NCI-H146 (cell line): ENCODE data around the gene TENT4B.

ENCODE experiments used
- DNase-seq: peaks from one replicate; lab custom pipeline; 2025; lab: John Stamatoyannopoulos, UW

The TENT4B gene

DNA sequence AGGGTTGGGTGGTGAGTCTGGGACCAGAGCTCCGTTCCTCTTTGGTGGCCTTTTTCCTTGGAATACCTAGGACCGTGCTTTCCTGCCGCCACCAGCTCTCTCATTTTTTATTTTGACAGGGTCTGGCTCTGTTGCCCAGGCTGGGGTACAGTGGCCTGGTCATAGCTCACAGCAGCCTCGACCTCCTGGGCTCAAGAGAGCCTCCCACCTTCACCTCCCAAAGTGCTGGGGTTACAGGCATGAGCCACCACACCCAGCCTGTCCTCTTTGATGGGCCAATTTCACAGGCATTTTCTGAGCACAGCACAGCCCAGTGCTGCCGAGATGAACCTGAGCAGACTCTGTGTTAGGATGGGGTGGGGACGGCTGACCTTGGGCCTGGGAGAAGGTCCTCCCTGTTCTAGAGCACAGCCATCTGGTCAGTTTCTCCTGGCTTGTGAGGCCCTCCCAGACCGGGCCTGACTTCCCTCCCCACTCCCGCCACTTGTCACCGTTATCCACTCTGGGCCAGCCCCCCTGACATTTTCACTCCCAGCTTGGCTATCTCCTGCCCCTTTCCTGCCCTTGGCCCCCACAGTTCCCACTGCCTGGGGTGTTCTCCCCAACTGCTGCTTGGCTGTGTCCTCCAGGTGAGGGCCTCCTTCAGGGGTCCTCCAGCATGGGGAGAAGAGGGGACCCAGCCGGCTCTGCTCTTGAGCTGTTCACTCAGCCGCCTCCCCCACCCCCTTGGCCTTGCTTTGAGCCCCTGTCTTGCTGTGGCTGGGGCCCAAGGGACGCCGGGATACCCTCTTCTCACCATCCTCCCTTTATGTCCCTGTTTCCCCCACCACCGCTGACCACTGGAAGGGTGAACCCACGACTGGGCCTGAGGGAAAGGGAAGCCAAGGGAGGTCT, 118.3 kb downstream of the TENT4B start:
- DNase-seq, result no peak

DNA sequence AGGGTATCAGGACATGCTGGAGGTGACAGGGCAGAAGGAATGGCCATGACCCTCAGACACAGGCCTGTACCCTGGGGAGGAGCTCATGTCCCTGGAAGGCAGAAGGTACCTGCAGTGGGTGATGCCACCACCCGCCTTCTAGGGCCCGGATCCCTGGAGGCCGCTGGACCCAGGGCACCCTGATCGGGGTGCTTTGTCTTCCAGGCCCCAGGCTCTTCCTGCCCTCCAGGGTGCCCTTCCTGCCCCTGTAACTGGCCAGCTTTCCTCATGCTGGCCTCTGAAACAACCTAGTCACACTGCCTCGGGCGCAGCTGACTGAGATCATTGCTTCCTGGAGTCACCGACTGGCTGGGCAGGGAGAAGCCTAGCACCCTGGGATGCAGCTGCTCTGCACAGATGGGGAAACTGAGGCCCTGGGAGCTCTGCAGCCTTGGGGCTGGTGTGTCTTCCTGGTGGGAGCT, 119.0 kb downstream of the TENT4B start:
- DNase-seq, result no peak

DNA sequence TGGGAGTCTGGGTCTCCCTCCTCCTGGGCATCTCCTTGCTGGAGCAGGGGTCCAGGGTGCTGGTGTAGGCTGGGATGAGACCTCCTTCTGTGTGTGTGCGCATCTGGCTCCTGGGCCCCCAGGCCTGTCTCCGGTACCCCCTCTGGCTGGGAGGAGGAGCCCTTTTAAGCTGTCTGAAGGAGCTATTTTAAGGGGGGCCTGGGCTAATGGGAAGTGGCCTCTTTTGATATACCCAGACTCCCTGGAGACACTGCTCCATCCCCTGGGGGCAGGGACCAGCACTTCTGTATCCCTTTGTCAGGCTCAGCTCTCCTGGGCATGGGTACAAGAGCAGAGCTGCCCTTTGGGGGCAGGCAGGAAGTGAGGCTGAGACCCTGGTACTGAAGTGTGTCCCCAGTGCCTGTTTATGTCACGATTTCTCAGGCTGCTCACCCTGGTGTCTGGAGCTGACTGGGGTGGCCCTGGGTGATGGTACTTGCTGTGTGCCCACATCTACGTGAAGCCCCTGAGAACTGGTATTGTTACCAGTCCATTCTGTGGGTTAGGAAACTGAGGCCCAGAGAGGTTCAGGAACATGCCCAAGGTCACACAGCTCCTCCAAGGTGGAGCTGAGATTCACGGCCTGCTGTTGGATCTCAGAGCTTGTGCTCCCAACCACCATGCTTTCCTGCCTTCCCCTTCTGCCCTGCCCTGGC, 119.7 kb downstream of the TENT4B start:
- no peak for DNase-seq

DNA sequence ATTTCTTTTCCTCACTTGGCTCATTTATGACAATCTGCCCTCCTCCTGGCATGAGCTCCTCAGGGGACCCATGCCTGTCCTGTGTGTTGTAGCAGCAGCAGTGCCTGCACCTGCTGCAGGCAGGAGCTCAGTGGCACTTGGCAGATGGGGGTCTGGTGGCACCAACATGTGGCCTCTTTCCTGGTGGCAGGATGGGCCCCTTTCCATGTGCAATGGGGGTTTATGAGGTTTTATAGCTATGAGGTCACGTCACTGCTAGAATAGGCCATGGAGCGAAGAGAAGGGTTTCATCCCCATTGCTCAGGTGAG, 120.2 kb downstream of the TENT4B start:
- DNase-seq, result no peak

DNA sequence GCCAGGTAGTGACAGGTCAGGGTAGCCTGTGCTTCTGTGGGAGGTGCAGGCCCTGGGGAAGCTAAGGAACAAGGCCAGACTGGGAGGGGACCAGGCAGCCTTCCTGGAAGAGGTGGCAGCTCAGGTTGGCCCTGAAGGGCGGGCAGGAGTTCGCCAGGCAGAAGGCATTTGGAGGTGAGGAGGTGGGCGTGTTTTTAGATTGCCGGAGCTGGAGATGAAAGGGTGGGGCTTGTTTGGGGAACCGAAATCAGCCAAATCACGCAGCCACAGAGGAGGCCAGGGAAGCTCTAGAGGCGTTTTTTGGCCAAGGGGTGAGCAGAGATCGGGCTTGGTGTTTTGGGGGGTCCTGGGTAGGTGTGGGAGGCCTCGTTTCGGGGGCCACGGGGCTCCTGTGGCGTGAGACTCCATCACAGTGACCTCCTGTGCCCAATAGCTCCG, 120.8 kb downstream of the TENT4B start:
- no peak for DNase-seq

DNA sequence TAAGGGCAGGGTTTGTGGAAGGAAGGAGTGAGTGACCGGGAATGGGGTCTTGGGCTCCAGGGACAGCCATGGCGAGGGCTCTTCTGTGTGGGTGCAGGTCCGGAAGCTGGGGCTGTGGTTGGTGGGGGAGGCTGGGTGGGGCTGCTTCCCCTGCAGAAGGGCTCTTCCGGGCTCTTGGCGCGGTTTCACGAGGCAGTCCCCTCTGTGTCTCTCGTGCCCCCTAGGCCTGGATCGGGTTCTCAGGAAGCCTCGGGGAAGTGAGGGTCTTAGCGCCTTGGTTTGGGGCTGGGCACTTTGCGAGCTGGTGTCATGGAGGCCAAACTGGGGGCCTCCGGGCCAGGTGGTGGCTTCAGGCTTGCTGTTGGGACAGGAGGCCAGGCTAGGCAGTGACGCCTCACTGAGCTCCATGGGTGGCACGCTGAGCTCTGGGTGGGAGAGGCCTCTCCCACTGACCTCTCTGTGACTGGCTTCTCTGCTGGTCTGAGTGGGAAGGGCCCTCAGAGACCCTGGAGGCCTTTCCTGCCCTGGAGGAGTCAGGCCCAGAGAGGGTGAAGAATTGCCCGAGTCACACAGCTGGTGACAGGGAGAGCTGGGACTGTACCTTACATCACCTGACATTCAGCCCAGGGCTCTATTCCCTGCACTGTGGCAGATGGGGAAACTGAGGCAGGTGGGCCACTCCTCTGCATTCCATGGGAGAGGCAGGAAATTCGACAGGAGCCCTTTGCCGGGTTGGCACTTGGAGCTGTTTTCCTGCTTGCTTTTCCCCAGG, 121.4 kb downstream of the TENT4B start:
- no peak for DNase-seq

DNA sequence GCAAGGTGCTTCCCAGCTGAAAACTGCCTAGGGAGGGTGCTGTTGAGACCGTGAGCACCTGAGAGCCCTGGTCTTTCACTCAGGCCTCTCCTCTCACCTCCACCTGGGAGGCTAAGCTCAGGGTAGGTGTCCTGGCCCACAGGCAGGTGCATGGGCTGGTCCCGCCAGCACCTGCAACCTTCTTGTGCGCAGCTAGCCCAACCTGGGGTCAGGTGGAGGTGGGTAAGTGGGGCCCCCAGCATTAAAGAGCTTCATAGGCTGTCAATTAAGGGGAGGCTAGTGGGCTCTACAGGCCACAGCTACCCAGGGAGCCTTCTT, 122.0 kb downstream of the TENT4B start:
- DNase-seq, result no peak

DNA sequence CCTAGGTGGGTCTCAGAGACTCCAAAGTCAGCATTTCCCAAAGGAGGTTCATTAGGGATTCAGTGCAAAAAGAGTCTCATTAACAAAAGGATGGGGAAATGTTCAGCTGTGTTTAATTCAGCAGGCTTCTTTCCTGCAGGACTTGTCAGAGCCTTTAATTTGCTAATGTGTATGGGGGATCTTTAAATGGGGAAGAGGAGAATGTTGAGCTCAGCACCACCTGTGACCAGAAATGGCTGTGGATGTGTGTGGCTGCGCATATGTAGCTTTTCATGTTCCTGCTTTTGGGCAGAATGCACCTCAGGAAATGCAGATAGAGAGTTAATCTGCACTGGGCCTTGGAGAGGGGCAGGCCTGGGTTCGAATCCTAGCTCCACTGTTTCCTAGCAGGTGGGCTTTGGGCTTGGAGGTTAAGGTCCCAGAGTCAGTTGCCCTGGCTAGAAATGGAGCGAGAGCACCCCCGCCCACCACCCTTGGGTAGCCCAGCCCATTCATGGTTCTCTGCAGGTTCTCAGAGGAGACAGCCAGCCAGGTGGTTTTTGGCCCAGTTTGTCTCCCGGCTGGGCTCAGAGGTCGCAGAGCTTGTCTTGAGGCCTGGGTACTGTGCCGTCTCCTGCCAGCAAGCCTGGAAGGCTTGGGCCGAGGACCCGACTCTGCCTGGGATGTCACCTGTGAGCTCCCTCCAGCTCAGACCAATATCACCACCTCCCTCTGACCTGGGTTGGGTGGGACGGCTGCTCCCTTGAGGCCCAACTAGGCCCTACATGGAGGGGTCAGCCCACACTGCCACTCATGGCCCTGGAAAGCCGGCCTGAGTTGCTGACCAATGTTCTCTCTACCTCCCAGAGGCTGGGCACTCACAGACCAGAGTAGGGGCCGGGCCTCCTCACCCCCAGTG, 122.6 kb downstream of the TENT4B start:
- DNase-seq, result no peak

DNA sequence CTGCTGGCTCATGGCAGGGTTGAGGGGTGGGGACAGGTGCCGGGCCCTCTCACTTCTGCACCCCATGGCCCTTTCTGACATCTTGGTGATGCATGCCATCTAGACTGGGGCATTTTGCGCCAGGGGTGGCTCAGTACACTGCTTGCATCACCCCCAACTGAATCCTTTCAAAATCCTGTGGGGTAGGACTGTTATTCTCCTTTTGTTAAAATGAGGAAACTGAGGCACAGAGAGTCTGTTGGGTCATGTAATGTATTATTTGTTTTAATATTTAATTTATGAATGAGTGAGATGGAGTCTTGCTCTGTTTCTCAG, 123.2 kb downstream of the TENT4B start:
- no peak for DNase-seq

DNA sequence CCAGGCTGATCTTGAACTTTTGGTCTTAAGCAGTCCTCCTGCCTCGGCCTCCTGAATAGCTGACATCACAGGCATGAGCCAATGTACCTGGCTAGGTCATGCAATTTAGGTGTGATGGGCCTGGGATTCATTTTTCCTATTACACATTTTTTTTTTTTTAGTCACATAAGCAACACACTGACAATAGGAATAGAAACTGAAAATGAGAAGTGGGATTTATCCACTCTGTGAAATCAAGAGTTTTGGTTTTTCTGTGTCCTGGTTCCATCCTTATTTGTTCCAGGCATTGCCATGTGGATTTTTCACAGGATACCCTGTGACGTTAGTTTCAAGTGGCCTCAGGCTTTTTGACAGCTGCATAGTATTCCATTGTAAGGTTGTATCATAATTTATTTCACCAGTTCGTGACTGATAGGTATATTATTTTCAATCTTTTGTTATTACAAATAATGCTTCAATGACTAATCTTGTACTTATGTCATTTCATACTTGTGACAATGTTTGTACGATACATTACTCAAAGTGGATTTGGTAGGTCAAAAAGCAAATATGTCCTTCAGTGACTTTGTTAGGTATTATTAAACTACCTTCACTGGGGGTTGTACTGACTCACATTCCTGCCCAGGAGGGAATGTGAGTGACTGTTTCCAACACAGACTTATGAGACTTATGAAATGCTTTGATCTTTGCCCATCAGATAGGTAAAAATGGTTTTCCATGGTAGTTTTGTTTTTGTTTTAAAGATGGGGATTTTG, 123.9 kb downstream of the TENT4B start:
- no peak for DNase-seq

DNA sequence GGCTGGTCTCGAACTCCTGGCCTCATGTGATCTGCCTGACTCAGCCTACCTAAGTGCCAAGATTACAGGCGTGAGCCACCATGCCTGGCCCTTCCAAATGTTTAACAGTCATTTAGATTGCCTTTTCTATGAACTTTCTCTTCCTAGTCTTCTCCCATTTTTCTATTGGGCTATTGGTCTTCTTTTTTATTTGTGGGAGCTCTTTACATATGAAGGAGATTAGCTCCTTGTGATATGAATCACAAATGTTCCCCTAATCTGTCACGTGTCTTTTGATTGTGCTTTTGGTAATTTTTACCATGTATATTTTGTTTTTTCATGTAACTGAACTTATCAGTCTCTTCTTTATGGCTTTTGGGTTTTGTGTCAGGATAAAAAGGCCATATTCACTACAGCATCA, 125.1 kb downstream of the TENT4B start:
- DNase-seq, result no peak

DNA sequence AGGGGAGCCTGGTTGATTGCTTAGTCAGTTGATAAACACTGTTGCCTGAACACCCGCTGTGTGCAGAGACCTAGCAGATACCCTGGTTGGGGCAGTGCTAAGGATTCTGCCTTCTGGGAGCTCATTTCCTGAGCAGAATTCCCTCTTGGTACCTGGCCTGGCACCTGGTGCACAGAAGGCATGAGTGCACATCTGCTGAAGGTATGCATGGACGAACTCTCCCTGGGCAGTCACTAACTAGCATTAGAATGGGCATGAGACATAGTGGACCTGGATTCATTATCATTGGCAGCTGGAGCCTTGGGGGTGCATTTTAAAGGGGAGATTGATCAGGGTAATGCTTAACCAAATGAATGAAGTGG, 126.4 kb downstream of the TENT4B start:
- no peak for DNase-seq

DNA sequence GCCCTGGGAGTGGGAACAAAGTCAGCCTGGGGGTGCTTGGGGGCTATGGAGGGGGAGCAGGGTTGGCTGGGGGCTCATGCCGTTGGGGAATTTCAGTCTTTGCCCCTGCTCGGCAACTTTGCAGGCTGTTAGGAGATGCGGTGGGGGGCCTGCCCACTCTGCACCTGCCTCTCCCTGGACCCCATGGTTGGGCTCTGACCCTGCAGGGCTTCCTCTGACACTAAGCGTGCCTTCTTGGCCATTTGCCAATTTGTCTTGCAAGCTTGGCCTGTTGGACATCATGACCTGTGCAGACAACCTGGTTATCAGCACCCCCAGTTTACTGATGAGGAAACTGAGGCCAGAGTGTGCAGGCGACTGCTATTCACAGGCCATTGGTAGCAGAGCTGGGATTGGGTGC, 127.8 kb downstream of the TENT4B start:
- DNase-seq, result no peak
